Epithelial cell of esophagus (primary cell): ENCODE measurements around the gene C1orf198.

Experiments
- DNase-seq: peaks from one replicate; pipeline ENCODE4 v3.0.0; 2010; ENCODE audit warnings: low read depth
- H3K4me3 ChIP-seq: 2 replicates; pipeline ENCODE4 v1.5.1; 2011; ENCODE audit warnings: mild to moderate bottlenecking, low read length, control low read depth
- CTCF ChIP-seq: IDR thresholded peaks from 2 replicates; pipeline ENCODE4 v1.5.1; 2011; ENCODE audit warnings: low read depth, mild to moderate bottlenecking, low read length, control low read depth, inconsistent platforms; ENCODE audit not compliant: insufficient read depth; ENCODE audit errors: missing control alignments

C1orf198 gene

GRCh38 chr1:230900984-230901383 lies 32.7 kb upstream of the C1orf198 start:
- no peak overlapping the region for H3K4me3 ChIP-seq
- no peak for TF ChIP-seq CTCF
- no peak for DNase-seq

- H3K4me3 ChIP-seq, result no peak overlapping the region
- DNase-seq, result no peak
- no peak for TF ChIP-seq CTCF
These were observed 31.5 kb upstream of the C1orf198 start for GRCh38 chr1:230899841-230900251.

- no peak for DNase-seq
- no peak for TF ChIP-seq CTCF
- no peak overlapping the region for H3K4me3 ChIP-seq
These were observed 30.4 kb upstream of the C1orf198 start for GRCh38 chr1:230898748-230899147.

GRCh38 chr1:230898144-230898543 lies 29.8 kb upstream of the C1orf198 start:
- no peak for TF ChIP-seq CTCF
- H3K4me3 ChIP-seq, result no peak overlapping the region
- no peak for DNase-seq

- TF ChIP-seq CTCF, result no peak
- DNase-seq, result no peak
- no peak overlapping the region for H3K4me3 ChIP-seq
These were observed 28.5 kb upstream of the C1orf198 start for GRCh38 chr1:230896779-230897178.

GRCh38 chr1:230895452-230895851 lies 27.1 kb upstream of the C1orf198 start:
- no peak for TF ChIP-seq CTCF
- H3K4me3 ChIP-seq, result no peak overlapping the region
- no peak for DNase-seq

GRCh38 chr1:230894664-230895063 lies 26.3 kb upstream of the C1orf198 start:
- no peak for TF ChIP-seq CTCF
- no peak overlapping the region for H3K4me3 ChIP-seq
- DNase-seq, result no peak
